LNCAP (cell line): ENCODE results near the gene IER5L.

Source experiments
- TF ChIP-seq, protein P1 (sequence below): fragments of 450-650 bp; IDR thresholded peaks from 2 replicates; pipeline ENCODE4 v1.5.1; 2017; ENCODE audit warnings: mild to moderate bottlenecking

The IER5L gene

DNA sequence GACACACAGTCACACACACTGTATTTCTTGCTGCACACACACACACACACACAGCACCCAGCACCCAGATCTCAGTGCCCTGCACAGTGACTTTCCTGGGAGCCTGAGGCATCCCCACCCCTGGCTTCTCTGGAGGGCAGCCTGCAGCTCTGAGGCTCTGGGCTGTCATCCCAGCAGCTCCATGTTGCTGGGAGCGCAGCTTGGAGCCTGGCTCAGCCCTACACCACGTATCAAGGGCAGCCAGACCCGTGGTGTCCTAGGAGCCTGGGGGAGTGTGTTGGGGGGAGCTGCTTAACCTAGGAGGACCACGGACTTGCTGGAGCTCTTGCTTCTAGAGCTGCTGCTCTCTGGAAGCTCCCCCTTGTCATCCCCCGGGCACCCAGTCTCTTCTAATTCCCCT is 5.2 kb downstream of the IER5L start:
- TF ChIP-seq, protein P1, sequence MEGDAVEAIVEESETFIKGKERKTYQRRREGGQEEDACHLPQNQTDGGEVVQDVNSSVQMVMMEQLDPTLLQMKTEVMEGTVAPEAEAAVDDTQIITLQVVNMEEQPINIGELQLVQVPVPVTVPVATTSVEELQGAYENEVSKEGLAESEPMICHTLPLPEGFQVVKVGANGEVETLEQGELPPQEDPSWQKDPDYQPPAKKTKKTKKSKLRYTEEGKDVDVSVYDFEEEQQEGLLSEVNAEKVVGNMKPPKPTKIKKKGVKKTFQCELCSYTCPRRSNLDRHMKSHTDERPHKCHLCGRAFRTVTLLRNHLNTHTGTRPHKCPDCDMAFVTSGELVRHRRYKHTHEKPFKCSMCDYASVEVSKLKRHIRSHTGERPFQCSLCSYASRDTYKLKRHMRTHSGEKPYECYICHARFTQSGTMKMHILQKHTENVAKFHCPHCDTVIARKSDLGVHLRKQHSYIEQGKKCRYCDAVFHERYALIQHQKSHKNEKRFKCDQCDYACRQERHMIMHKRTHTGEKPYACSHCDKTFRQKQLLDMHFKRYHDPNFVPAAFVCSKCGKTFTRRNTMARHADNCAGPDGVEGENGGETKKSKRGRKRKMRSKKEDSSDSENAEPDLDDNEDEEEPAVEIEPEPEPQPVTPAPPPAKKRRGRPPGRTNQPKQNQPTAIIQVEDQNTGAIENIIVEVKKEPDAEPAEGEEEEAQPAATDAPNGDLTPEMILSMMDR: no peak

GRCh38 chr9:129171993-129172751 is 5.9 kb downstream of the IER5L start:
- TF ChIP-seq, protein P1: no peak

GRCh38 chr9:129170229-129170628 is 7.8 kb downstream of the IER5L start:
- TF ChIP-seq, protein P1: no peak

- TF ChIP-seq, protein P1: no peak
Observed at GRCh38 chr9:129166623-129167557, 11.2 kb downstream of the IER5L start.

DNA sequence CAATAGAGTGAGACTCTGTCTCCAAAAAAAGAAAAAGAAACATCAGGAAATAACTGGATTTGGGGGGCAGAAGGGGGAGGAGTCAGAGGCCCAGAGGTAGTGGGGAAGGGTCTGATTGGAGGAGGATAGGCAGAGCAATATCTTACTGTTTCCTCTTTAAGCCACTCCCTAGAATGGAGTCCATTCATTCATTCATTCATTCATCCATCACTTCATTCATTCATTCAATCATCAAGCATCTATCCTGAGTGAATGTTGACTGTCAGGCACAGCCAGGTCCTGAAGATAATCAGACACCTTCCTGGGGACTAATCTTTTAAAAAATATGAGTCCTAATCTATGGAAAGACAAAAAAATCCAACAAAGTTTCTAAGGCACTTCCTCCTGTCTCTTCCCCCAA is 12.9 kb downstream of the IER5L start:
- TF ChIP-seq, protein P1: no peak

- TF ChIP-seq, protein P1: no peak
Observed at GRCh38 chr9:129164246-129164930, 13.7 kb downstream of the IER5L start.

DNA sequence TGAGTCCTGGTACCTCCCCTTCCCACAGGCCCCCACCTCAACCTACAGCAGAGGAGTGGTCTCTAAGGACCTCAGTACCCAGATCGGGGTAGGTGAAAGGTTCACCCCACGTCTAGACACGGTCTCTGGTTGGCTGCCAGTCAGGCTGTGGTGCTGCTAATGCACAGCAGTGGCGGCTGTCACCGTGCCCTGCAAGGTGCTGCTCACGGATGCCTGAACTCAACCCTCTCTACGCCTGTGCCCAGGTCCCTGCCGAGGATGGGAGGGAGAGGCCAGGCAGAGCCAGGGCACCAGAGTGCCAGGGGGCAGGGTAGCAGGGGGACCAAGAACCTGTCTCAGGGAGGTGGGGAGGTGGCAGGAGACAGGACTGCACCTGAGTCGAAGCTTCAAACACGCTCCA is 14.3 kb downstream of the IER5L start:
- TF ChIP-seq, protein P1: no peak
